IPS-NIHi7 (cell line): Measurements from ENCODE around the gene TMEM181.
"Not testable (repeated sequence)": the region's sequence is repeated elsewhere in the genome, so short reads cannot be mapped to it uniquely, and the experiment has no call there.

Experiments
- DNase-seq: peaks from one replicate; pipeline ENCODE4 v3.0.0; 2012; ENCODE audit warnings: mixed read lengths; ENCODE audit errors: extremely low spot score

TMEM181 gene

DNA sequence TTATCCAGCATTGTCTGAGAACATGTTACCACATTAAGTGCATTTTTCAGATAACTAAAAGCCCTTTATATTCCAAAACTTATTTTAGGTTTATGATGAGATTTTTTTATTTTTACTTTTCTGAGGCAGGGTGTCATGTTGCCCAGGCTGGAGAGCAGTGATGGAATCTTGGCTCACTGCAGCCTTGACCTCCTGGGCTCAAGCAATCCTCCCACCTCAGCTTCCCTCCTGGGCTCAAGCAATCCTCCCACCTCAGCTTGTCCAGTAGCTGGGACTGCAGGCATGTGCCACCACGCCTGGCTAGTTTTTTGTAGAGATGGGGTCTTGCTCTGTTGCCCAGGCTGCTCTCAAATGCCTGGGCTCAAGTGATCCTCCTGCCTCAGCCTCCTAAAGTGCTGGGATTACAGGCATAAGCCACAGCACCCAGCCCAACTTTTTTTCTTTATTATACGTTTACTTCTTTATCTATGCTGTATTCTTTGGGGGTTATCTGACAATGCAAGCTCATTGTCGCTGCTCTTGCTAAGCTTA is 78.5 kb downstream of the TMEM181 start:
- no peak for DNase-seq

DNA sequence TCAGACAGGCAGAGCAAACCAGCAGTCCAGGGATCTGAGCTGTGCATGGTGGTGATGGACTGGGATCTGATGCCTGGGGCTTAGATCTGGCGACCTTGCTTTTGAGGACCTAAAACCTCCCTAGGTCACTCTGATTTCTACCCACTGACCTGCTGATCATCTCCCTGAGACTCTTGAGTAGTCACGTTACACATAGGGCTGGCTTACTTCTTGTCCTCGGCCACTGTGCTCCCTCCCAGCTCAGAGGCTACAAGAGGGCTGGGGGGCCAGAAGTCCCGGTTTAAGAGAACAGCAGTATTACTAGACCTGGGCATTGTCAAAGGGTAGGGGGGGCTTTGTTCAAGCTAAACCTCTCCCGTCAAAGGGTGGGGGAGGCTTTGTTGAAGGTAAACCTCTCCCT is 79.2 kb downstream of the TMEM181 start:
- no peak for DNase-seq

- no peak for DNase-seq
Observed at GRCh38 chr6:158640519-158640918, 80.6 kb downstream of the TMEM181 start.

DNA sequence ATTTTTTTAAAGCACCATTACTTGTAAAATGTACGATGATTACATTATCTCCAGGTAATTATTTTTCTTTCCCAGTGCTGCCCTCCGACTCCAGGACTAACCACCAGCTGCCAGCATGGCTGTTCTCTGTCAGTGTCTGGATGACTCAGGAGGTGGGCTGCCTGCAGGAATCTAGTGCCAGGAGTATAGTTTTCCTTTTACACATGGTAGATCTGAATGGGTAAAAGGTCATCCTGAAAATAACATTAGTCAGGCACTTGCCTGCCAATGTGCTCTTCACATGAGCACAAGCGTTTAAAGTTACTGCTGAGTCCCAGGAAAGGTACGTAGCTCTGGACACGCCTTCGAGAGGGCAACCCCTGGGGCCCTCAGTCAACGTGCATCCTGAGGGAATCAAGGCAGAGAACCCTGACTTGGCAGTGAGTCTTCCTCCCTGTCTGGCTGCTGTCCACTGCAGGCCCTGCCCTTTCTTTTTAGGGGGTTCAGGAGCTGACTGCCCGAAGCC is 82.3 kb downstream of the TMEM181 start:
- DNase-seq: no peak

- DNase-seq: no peak
Observed at GRCh38 chr6:158643836-158644230, 83.9 kb downstream of the TMEM181 start.

- peak; percentile 98 for DNase-seq
Observed at GRCh38 chr6:158644231-158645063, 84.6 kb downstream of the TMEM181 start, which contains the start of gene DYNLT1. Gene DYNLT1 (minus strand): TSS chr6:158644743. CDS start chr6:158644708, 35 bp downstream.

DNA sequence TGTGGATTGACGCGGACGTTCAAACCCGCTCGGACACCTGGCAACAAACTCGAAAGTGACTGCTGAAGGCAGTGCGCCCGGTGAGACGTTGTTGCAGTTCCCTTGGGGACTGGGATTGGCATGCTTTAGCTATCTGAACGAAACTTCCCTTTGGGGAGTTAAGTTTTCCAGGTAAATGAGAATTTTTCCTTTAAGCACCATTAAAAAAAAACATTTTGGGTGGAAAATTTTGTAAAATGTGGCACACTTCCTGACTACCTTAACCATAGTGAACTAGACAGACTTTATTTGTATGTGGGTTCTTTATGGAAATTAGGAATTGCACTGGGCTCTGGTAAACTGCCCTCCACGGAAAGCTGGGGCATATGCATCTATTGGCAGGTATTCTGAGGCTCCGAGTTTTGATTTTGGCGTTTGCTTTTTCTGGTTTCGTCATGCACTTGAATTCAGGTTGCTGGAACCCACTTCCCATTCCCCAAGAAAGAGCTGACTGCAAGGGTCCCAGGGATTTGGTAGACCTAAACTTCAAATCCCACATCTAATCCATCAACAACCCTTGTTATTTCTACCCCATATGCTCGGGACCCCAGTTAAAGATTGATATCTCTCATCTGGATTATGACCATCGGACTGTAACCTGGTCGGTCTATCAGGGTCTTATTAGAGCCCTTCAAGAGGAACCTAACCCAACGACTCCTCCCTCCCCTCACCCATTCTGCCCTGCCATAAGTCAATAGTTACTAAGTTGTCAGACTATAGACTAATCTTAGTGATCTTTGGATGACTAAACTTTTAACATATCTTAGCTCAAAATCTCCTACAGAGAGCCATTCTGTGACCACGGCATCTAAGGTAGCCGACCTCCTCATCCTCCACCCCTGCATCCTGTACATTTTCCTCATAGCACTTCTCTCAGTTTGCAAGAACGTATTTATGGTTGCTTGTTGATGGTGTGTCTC is 85.5 kb downstream of the TMEM181 start:
- no peak for DNase-seq

DNA sequence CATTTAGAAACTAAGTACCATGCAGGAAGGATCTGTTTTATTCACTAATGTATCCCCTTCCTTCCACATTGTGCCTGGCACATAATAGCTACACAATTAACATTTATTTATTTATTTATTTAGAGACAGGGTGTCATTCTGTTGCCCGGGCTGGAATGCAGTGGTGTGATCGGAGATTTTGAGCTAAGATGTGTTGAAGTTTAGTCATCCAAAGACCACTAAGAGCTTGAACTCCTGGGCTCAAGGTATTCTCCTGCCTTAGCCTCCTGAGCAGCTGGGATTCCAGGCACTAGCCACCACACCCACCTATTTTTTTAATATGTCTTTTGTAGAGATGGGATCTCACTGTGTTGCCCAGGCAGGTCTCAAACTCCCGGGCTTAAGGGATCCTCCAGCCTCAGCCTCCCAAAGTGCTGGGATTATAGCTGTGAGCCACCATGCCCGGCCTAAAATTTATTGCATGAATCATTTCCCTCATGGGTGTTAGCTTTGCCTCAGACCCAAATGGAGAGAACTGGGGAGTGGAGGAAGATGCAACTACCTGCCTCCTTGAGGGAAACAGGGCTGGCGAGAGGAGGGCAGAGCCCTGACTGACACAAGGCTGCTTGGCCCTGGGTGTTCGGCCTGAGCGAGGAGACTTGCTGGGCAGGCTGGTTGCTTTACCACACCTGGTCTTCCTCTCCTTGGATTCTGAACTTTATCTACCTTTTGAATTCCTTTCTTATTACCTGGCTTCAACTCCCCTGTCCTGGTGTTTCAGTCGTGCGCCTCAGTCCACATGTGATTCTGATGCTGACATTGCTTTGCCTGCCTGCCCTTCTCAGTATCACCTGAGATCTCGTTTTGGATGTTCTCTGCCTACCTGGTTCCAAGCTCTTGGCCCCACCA is 86.4 kb downstream of the TMEM181 start:
- DNase-seq: no peak

DNA sequence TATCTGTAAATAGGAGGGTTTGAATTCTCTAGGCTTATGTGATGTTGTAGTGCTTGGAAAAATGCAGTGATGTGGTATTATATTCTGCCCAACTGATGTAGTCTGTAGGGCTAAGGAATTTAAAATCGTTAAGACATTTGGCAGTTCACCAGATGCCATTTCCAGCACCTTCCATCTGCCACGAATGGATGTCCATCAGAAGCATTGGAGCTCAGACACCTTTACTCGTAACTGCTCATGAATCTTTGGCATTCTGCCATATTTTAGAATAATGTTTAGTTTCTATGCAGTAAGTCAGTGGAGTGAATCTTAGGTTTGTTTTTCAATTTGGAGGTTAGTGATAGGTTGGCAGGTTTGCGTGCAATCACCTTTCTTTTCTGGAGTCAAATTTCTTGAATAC is 87.6 kb downstream of the TMEM181 start:
- DNase-seq: no peak

GRCh38 chr6:158648682-158649131 is 88.8 kb downstream of the TMEM181 start:
- DNase-seq: no peak

DNA sequence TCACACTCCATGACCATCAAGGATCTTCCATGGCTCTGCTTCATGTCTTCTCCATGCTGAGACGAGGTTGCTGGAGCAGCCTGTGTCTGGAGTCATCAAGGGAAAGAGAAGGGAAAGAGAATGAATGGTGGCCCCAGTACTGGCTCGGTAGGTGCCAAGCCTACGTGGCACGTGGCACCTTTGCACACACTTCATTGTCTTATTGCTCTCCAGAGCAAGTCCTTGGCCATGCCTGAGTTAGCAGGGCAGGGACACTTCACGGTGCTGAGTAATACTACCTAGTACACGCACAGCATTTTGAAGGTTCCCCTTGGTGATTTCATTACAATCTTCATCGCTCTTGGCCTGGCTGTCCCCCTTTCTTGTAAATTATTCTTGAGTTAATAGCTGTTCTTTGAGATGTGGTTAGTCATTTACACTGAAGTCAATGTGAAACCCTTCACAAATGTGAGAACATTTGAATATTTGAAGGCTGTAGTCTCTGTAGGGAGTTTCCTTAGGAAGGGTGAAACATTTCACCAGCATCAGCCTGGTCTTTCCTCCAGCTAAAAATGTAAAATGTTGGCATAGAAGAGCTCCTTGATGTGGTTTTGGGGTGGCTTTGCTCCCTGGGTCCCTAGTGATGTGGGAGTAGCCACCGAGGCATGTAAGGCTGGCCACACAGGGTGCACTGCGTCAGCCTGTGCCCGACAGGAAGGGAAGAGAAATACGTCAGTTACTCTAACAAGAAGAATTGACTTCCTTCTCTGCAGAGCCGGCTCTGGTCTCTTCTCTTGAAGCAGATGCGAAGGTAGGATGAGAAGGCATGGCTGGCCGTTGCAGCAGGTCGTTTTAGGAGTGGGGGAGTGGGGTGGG is 89.6 kb downstream of the TMEM181 start, which contains the start of gene SYTL3:
TSS of gene SYTL3 (plus strand) at position 766 of the 855 bp plus-strand sequence. CDS start 13,215 bp downstream, outside the sequence.
- no peak for DNase-seq

- not testable (repeated sequence) for DNase-seq
Observed at GRCh38 chr6:158651981-158652737, 92.3 kb downstream of the TMEM181 start.

GRCh38 chr6:158653577-158654354 is 93.9 kb downstream of the TMEM181 start:
- DNase-seq: no peak

DNA sequence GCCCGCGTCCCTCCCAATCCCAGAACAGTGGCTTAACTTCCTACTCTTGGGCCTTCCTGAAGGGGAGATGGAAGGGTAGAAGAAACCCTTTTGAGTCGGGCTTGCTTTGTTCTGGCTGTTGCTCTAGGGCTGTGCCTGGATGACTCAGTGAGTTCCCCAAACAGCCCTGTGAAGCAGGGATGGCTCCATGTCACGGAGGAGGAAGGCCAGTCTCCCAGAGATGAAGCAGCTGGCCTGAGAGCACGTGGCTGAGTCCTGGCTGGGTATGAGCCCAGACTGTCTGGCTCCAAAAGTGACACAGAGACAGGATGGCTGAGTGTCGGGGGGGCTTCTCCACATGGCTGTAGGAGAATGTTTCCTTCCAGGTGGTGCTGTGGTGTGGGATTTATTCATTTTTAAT is 94.6 kb downstream of the TMEM181 start:
- no peak for DNase-seq

- no peak for DNase-seq
Observed at GRCh38 chr6:158654960-158655489, 95.1 kb downstream of the TMEM181 start.

DNA sequence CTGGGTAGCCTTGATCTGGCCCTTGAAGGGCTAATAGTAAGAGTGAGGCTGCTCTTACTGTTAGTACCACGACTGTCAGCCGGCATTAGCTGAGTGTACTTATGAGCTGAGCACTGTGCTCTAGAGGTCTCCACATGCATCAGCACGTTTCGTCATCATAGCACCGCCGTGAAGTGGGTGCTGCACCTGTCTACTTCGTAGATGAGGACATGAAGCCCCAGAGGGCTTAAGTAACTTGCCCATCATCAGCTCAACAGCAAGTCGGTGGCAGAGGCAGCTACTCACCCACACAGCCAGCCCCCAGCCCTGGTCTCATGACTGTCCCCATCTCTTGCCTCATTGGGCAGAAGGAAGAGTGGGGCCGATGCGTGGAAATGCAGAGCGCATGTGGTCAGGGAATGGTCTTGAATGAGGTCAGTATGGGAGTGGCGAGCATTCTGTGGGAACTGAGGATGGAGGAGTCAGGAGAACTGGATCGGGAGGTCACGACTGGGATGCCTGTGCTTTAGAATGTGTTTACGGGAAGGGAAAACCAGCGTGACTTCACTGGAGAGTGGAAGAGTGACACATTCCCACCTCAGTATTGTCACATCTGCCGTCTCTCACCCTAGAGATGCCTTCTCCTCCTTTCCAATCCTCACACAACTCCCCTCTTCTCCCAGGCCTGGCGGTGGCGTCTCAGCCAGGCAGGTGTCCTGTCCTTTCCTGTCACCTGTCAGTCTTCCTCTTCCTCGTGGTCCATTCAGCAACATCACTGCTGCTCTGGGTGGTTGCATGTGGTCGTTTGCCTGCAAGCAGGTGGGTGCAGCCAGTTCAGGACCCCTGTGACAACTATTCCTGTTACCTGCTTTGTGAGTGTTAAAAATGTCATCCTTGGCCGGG is 95.9 kb downstream of the TMEM181 start:
- no peak for DNase-seq

DNA sequence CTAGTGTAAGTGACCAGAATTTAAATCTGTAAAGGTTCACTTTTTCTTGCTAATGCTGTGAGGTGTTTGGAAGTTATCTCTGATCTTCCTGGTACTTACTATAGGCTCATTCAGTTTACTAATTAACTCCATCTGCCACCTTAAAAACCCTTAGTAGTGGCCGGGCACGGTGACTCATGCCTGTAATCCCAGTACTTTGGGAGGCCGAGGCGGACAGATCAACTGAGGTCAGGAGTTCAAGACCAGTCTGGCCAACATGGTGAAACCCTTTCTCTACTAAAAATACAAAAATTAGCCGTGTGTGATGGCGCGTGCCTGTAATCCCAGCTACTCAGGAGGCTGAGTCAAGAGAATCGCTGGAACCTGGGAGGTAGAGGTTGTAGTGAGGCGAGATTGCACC is 97.1 kb downstream of the TMEM181 start:
- not testable (repeated sequence) for DNase-seq
